Keratinocyte (primary cell): ENCODE results near the gene SNX14. TPM values are rescaled to one million over a fixed set of nuclear protein-coding genes. Genes with fewer than 3 reads are reported as not detected.

Experiments used
- DNase-seq: peaks from one replicate; pipeline ENCODE4 v3.0.0-alpha.2; 2011; ENCODE audit warnings: low read depth, missing footprints, low spot score
- FAIRE-seq: peaks from 2 replicates; lab custom pipeline; 2011; peaks lifted over from hg19 to GRCh38; lab: Jason Lieb, UNC
- H2AFZ ChIP-seq: 2 replicates; pipeline ENCODE4 v1.6.0; 2012; ENCODE audit warnings: low read length, control low read depth, inconsistent platforms; ENCODE audit not compliant: control insufficient read depth
- H3K27ac ChIP-seq: 2 replicates; pipeline ENCODE4 v1.5.1; 2011; ENCODE audit warnings: low read length; ENCODE audit not compliant: control insufficient read depth, insufficient read depth
- H3K27me3 ChIP-seq: 3 replicates; pipeline ENCODE4 v1.6.0; 2011; ENCODE audit warnings: low read length; ENCODE audit not compliant: control insufficient read depth, insufficient read depth; ENCODE audit errors: extremely low read depth
- H3K36me3 ChIP-seq, 2 experiments: 2 replicates in 1 of 2; 3 replicates in 1 of 2; pipeline ENCODE4 v1.5.1; 2011; ENCODE audit warnings: low read length in 2 of 2, mild to moderate bottlenecking in 1 of 2; ENCODE audit not compliant: control insufficient read depth in 2 of 2, insufficient read depth in 2 of 2; ENCODE audit errors: extremely low read depth in 1 of 2
- H3K4me1 ChIP-seq: 3 replicates; pipeline ENCODE4 v1.5.1; 2011; ENCODE audit warnings: low read length; ENCODE audit not compliant: control insufficient read depth, insufficient read depth; ENCODE audit errors: extremely low read depth
- H3K4me2 ChIP-seq: 3 replicates; pipeline ENCODE4 v1.6.0; 2011; ENCODE audit warnings: low read depth, low read length; ENCODE audit not compliant: control insufficient read depth, insufficient read depth; ENCODE audit errors: extremely low read depth
- H3K4me3 ChIP-seq, 3 experiments: fragments of 200-600 bp in 1 of 3; sonication (generic) in 1 of 3; 2 replicates in 2 of 3; 3 replicates in 1 of 3; pipeline ENCODE4 v1.5.1; 2011 to 2016; ENCODE audit warnings: low read length in 3 of 3, mild to moderate bottlenecking in 3 of 3, control low read depth in 2 of 3, inconsistent platforms in 1 of 3, low read depth in 1 of 3, mixed read lengths in 1 of 3, mixed run types in 1 of 3, moderate library complexity in 1 of 3; ENCODE audit not compliant: control insufficient read depth in 2 of 3, insufficient read depth in 2 of 3; ENCODE audit errors: extremely low read depth in 1 of 3
- H3K79me2 ChIP-seq: 2 replicates; pipeline ENCODE4 v1.6.0; 2012; ENCODE audit warnings: low read length; ENCODE audit not compliant: control insufficient read depth, insufficient read depth
- H3K9ac ChIP-seq: 3 replicates; pipeline ENCODE4 v1.6.0; 2011; ENCODE audit warnings: low read length; ENCODE audit not compliant: control insufficient read depth, insufficient read depth; ENCODE audit errors: extremely low read depth
- H3K9me1 ChIP-seq: 3 replicates; pipeline ENCODE4 v1.6.0; 2011; ENCODE audit warnings: low read length; ENCODE audit not compliant: control insufficient read depth, insufficient read depth; ENCODE audit errors: extremely low read depth
- H3K9me3 ChIP-seq: 2 replicates; pipeline ENCODE4 v1.5.1; 2012; ENCODE audit warnings: low read depth, low read length; ENCODE audit not compliant: control insufficient read depth
- H4K20me1 ChIP-seq: 3 replicates; pipeline ENCODE4 v1.6.0; 2011; ENCODE audit warnings: low read length; ENCODE audit not compliant: control insufficient read depth, insufficient read depth; ENCODE audit errors: extremely low read depth
- EZH2 ChIP-seq: IDR thresholded peaks from one replicate; pipeline ENCODE4 v1.6.1; 2012; ENCODE audit warnings: inconsistent platforms, mild to moderate bottlenecking, low read length, moderate library complexity
- dilution Hi-C: fragments of 300-500 bp; cut with MboI; formaldehyde crosslinking; loops from one replicate; pipeline ENCODE4 v1.7.0; 2020; ENCODE audit warnings: low sequenced_read_pairs; ENCODE audit not compliant: extremely low pct_ligation_motif_present
- polyA plus RNA-seq, 5 experiments: library from polyadenylated mRNA; depleted of rRNA in 3 of 5; stranded (reverse) in 3 of 5; stranded (forward) in 1 of 5; unstranded in 1 of 5; fragments of >200 nt; gene quantifications; 1 replicate in 1 of 5; 2 replicates in 3 of 5; 3 replicates in 1 of 5; pipeline versions ENCODE4 v1.2.1 to v1.2.3, GENCODE V29; 2011 to 2012; ENCODE audit warnings: missing spikeins in 2 of 5, low read depth in 1 of 5, low replicate concordance in 1 of 5
- TF ChIP-seq, protein P1 (sequence below), 3 experiments: IDR thresholded peaks in 1 of 3; conservative IDR thresholded peaks in 1 of 3; optimal IDR thresholded peaks in 1 of 3; 2 replicates in 2 of 3; 3 replicates in 1 of 3; pipeline versions ENCODE3 to v1.5.1; 2011; ENCODE audit warnings: low read length in 3 of 3, mild to moderate bottlenecking in 3 of 3, moderate library complexity in 2 of 3, control low read depth in 1 of 3, inconsistent platforms in 1 of 3; ENCODE audit not compliant: insufficient read depth in 2 of 3; ENCODE audit errors: extremely low read depth in 1 of 3

The SNX14 gene
- polyA plus RNA-seq, 1 donor (not counting 4 experiments of a cell fraction or from before 2014, with no cell fraction given), result 97.5 TPM

DNA sequence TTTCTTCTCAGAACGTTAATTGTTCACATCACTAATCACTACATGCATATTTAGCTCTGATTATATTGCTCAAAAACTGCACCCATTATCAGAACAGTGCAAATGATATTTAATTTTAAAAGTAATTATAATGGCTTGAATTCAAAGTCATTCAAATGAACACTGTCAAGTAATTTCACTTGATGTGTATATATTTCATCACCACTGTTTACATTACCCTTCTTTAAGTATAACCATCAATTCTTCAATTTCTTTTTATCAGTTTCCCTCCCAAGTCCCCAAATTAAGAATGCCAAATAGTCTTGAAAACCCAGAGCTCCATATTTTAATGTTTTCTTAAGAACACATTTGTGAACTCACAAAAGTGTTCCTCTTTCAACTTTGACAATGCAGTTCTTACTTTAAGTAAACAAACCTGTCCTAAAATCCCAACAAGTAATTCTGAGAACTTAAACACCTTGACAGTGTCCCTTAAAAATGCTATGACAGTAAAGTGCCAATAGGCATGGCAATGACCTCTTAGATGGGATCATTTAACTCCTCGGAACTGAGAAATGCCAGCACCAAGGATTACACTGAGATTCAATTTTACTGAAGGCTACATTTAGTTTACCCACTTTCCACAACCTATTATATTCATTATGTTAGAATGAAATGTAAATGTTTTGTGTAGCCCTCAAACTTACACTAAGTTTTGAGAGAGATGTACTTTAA lies 16.7 kb upstream of the SNX14 start:
- no peaks in the 10 kb centered on the region for H3K9me3 ChIP-seq
- H3K27ac ChIP-seq, result no peak overlapping the region
- TF ChIP-seq, protein P1, sequence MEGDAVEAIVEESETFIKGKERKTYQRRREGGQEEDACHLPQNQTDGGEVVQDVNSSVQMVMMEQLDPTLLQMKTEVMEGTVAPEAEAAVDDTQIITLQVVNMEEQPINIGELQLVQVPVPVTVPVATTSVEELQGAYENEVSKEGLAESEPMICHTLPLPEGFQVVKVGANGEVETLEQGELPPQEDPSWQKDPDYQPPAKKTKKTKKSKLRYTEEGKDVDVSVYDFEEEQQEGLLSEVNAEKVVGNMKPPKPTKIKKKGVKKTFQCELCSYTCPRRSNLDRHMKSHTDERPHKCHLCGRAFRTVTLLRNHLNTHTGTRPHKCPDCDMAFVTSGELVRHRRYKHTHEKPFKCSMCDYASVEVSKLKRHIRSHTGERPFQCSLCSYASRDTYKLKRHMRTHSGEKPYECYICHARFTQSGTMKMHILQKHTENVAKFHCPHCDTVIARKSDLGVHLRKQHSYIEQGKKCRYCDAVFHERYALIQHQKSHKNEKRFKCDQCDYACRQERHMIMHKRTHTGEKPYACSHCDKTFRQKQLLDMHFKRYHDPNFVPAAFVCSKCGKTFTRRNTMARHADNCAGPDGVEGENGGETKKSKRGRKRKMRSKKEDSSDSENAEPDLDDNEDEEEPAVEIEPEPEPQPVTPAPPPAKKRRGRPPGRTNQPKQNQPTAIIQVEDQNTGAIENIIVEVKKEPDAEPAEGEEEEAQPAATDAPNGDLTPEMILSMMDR (optimal IDR thresholded peaks at IDR 0.05 in 1 of 3, IDR thresholded peaks at IDR 0.05 in 1 of 3, conservative IDR thresholded peaks at IDR 0.05 in 1 of 3; ENCODE audit: extremely low read depth in 1 of 3, insufficient read depth in 2 of 3, low read length in 3 of 3), result no peak
- TF ChIP-seq EZH2, result no peak
- FAIRE-seq (no peak), DNase-seq (no peak)
- H3K9me1 ChIP-seq, result no peaks in the 10 kb centered on the region
- H3K4me2 ChIP-seq, result no peak overlapping the region
- H3K4me1 ChIP-seq, result no peaks in the 10 kb centered on the region
- no peak overlapping the region for H3K9ac ChIP-seq
- no peaks in the 10 kb centered on the region for H3K27me3 ChIP-seq
- no peak overlapping the region for H3K4me3 ChIP-seq
- no peak overlapping the region for H2AFZ ChIP-seq
- dilution Hi-C loops, result no loop called here
- H4K20me1 ChIP-seq, result peaks cover 4% of the 10 kb centered on the region
- H3K36me3 ChIP-seq, result peaks cover 20 to 21% of the 10 kb centered on the region in 2 experiments
- peaks cover 14% of the 10 kb centered on the region for H3K79me2 ChIP-seq

DNA sequence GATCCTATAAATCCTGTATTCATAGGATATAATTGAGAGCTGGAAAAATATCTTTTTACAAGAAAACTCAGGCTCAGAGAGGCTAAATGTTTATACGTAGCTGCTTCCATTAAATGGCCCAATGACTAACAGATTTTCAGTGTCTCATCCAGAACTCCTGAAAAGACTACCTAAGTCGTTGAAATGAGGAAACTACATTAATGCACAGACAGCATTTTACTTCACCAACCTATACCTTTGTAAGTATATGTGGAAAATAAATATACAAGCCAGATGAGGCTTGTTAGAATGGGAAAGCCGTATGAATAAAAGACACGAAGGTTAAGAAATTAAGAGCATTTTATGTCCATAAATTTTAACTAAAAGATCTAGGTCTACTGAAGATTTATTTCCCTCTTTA lies 8.4 kb upstream of the SNX14 start:
- H3K9me1 ChIP-seq, result no peaks in the 10 kb centered on the region
- H3K36me3 ChIP-seq, result no peaks in the 10 kb centered on the region
- no peaks in the 10 kb centered on the region for H4K20me1 ChIP-seq
- H3K9ac ChIP-seq, result no peak overlapping the region
- H3K4me3 ChIP-seq, result no peak overlapping the region
- H3K27ac ChIP-seq, result no peak overlapping the region
- TF ChIP-seq, protein P1 (optimal IDR thresholded peaks at IDR 0.05 in 1 of 3, IDR thresholded peaks at IDR 0.05 in 1 of 3, conservative IDR thresholded peaks at IDR 0.05 in 1 of 3; ENCODE audit: extremely low read depth in 1 of 3, insufficient read depth in 2 of 3, low read length in 3 of 3), result no peak
- TF ChIP-seq EZH2, result no peak
- H3K9me3 ChIP-seq, result no peaks in the 10 kb centered on the region
- no peak for FAIRE-seq
- H3K4me2 ChIP-seq, result no peak overlapping the region
- no peaks in the 10 kb centered on the region for H3K4me1 ChIP-seq
- no peak overlapping the region for H2AFZ ChIP-seq
- no peaks in the 10 kb centered on the region for H3K79me2 ChIP-seq
- H3K27me3 ChIP-seq, result no peaks in the 10 kb centered on the region
- DNase-seq, result no peak
- dilution Hi-C loops, result no loop called here
